COLO668 (cell line): ENCODE measurements around the gene FAM131B.
"Not testable (repeated sequence)": the region's sequence is repeated elsewhere in the genome, so short reads cannot be mapped to it uniquely, and the experiment has no call there.

Experiments
- DNase-seq: peaks from one replicate; lab custom pipeline; 2025; ENCODE audit not compliant: unreplicated experiment; lab: John Stamatoyannopoulos, UW

FAM131B gene

DNA sequence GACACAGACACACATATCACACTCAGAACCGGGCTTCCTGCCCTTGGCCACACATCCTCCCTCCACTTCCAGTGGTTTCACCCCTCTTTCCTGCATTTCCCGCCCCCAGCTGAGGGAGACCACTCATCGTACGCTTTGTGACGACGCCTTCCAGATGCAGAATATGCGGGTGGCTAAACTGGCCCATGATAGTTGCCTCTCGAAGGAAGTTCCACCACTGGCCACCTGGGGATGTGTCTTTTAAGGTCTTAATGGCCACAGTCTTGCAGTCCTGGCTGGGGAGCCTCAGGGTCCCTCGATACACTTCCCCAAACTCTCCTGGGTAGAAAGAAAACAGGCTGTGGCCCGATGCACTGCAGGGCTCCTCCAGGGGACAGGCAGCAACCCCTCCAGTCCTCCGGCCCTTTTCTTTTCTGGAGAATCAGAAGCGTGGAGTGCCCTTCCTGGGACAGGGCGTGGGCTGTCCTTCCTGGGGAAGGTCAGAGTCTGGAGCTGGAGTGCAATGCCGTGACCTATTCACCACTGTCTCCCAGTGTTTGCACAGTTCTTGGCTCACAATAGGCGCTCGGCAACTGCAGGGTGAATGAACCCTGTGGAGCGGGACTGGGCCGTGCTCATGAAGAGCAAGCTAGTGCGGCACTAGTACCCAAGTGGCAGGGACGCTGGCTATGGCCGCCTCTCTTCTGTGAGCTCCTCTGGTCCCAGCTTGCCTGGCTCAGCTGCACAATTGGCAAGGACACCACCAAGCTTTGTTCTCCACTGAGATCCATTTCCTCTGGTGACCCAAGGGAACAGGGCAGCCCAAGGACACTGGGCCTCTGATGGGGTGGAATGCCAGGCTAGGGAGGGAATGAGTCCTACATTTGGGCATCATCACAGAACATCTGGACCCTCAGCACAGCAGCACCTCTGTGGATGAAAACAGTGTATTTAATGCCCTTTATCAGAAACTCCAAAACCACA, 33.0 kb upstream of the FAM131B start:
- no peak for DNase-seq

DNA sequence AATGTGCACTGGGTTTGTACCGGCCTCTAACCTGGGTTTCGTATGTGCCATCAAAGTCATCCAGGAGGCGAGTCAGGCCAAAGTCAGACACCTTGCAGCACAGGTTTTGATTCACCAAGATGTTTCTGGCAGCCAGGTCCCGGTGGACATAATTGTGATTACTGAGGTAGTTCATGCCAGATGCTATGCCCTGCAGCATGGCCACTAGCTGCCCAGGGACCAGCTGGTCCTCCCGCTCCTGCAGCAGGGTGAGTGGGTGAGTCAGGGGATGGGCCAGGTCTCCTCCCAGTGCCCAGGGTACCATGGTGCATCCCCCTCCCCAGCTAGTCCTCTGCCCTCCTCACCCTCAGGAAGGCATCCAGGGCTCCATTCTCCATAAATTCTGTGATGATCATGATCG, 32.3 kb upstream of the FAM131B start:
- DNase-seq = no peak

DNA sequence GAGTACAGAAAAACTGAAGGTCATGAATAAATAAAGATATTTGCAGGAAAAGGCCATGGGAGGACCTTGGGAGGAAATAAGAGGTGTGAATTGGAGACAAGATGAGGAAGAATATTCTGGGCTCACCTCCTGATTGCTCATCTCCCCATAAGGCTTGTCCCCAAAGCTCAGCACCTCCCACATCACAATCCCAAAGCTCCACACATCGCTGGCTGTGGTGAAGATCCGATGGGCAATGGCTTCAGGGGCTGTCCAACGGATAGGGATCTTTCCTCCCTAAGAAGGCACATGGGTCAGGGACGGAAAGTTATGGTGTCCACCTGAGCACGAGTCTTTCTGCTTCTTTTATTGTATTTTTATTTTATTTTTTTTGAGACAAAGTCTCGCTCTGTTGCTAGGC, 31.6 kb upstream of the FAM131B start:
- DNase-seq = no peak

DNA sequence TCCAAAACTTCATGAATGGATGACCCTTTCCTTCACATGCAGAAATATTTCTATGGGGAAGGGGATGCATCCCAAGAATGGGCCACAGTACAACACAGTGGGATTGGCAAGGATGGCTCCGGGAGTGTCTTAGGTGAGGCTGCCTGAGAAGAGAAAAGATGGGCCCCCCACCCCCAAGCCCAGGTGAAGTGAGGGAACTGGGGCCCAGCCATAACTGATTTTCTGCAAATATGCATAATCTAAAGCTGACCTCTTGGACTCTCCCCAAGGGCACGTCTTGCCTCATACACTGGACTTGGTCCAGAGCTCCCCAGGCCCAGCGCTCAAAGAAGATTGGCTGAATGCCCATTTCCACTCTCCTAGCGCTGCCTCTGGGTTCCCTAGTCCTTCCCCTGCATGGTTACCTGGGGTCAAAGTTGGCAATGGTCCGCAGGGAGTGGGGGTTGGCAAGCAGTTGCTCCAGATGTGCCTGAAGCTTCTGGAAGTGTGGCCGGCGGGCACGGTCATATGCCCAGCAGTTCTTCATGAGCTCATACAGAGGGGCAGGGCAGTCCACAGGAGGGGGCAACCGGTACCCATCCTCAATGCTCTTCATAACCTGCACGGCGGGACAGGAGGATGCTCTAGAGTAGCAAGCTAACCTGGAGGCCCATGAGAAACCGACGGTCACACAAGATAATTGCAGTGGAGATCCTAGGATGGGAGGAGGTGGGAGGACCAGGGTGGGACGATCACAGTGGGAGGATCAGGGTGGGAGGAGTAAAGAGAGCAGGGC, 30.9 kb upstream of the FAM131B start:
- DNase-seq = no peak

DNA sequence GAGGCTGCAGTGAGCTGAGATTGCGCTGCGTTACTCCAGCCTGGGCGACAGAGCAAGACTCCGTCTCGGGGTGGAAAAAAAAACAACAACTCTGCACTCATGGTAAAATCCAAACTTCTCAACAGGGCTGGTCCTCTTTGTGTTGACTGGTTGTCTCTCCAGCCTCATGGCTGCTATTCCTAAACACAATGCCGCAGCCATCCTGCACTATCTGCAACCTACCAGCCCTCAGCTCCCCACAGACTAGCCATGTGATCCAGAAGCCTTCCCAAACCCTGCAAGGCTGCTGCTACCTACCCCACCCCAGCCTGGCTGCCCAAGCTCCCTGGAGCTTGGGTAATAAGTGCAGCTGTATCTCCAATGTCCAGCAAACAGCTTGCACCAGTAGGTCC, 30.4 kb upstream of the FAM131B start:
- no peak for DNase-seq

DNA sequence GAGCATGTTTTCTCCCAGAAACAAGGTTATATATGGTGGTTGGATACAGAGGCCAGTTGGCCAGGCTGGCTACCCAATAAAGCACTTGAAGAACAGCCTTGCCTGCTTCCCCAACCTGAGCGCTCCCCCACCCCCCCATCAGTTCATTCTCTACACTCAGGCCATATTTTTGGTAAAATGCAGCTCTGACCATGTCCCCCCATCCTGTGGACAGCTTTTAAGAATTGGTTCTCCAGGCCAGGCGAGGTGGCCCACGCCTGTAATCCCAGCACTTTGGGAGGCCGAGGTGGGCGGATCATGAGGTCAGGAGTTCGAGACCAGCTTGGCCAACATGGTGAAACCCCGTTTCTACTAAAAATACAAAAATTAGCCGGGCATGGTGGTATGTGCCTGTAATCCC, 29.9 kb upstream of the FAM131B start:
- not testable (repeated sequence) for DNase-seq

DNA sequence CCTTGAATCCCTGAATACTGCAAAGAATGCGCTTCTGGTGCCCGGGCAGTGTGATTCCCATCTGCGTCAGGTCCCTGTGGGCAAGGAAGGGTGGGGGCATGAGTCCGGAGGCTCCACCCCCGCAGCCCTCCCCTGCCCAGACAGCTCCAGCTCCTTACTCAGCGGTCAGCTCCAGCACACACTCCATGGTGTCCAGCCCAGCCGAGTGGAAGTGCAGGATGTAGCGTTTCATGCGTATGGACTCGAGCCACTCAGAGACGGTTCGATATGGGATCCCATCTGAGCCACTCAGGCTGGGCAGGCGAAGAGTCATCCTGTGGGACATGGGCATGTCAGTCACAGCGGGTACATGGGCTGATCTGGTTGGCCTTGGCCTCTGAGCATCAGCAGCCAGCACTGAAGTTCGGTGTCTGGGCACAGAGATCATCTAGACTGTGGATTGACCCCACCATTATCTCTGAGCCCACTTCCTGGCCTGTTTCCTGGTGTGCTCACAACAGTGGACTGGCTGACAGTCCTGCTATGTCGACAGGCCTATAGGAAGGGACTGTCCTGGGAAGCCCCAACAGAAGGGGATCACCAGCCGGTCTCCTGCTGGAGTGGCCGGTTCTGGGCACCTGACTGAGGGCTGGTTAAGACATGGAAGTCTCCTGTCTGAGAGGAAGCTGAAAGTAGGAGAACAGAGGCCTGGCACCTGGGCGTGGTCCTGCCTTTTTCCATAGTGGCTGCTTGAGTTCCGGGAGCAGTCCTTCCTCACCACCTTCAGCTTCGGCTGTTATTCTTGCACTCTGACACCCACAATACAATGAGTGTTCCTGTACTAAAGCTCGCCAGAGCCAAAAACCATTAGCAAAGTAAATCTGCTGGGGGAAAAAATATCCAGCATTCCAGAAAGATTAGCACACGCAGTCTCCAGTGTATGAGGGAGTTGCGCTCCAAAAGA, 29.2 kb upstream of the FAM131B start:
- DNase-seq = no peak

DNA sequence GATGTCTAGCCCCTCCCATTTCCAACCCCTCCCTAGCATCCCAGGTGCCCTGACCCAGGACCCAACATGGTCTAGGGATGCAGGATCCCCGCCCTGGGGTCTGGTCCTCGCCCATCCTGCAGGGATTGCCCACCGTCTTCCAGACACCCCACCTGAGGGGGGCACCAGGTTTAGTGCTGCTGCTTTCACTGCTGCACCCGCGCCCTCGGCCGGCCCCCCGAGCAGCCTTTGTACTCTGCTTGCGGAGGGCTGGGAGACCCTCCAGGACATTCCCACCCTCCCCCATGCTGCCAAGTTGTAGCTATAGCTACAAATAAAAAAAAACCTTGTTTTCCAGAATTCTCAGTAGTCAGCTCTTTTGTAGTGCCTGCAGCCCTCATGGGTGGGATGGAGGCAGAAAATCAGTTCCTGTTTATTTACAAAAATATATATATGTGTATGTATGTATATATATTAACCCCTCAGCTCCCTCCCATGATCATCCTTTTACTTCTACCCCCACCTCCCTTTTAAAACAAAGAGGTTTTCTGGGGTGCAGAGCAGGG, 28.3 kb upstream of the FAM131B start:
- DNase-seq = no peak

DNA sequence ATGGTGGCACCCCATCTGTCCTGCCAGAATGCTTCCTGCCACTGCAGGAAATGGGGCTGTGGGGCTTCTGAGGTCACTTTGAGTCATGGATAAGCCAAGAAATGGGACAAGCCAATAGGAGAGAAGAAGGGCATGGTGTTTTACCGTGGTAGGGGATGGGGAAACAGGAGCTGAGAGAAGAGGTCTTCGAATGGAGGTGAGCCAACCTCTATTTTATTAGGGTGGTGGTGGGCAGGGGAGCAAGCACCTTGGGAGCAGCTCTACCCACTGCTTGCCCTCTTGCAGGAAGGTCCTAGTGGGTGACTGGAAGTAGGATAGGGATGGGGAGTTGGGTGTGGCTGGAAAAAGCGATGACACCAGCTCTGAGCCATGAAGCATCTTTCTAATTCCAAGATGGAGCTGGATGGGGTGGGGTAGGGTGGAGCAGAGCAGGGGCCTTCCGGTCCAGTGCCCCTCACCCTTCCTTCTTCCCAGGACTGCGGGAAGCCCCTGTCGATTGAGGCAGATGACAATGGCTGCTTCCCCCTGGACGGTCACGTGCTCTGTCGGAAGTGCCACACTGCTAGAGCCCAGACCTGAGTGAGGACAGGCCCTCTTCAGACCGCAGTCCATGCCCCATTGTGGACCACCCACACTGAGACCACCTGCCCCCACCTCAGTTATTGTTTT, 27.7 kb upstream of the FAM131B start:
- DNase-seq = no peak

DNA sequence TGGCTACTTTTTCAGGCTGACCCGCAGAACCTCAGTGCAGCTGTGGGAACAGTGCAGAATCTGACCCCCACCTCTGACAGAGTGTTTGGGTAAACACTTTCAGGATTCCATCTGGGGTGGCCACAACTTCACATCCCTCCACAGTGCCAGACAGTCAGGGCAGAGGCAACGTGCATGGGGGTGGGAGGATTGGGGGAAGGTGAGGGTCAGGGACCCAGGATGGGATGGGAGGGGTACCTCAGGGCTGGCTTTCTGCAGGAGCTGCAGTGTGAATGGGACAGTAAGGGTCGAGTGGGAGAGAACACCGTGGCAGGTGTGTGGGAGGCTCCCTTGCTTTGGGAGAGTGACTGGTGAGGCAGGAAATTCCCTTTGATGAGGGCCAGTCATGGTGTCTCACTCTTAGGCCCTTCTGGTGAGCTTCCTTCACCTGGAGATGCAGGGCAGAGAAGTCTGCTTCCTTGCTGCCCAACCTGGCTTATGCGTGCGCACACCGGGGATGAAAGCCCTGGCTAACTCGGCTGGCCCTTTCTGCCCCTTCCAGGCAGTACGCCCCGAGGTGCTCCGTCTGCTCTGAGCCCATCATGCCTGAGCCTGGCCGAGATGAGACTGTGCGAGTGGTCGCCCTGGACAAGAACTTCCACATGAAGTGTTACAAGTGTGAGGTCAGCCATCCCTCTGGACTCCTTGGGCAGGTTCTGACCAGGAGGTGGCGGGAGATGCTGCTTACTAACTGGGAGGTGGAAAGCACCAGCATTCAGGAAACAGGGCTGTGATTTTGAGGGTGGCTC, 27.0 kb upstream of the FAM131B start:
- no peak for DNase-seq

DNA sequence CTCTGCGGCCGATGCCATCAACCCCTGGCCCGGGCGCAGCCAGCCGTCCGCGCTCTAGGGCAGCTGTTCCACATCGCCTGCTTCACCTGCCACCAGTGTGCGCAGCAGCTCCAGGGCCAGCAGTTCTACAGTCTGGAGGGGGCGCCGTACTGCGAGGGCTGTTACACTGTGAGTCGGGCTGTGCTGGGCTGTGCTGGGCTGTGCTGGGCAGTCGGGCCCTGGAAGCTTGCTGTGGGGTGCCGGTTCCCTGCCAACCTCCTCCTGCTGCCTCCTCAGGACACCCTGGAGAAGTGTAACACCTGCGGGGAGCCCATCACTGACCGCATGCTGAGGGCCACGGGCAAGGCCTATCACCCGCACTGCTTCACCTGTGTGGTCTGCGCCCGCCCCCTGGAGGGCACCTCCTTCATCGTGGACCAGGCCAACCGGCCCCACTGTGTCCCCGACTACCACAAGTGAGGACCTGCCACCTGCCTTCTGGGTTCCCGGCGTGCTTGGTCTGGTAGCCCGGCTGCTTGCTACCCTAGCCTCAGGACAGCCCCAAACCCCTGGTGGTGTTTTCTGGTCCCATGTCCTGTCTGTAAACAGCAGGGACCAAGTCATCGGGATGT, 26.1 kb upstream of the FAM131B start:
- DNase-seq = no peak

DNA sequence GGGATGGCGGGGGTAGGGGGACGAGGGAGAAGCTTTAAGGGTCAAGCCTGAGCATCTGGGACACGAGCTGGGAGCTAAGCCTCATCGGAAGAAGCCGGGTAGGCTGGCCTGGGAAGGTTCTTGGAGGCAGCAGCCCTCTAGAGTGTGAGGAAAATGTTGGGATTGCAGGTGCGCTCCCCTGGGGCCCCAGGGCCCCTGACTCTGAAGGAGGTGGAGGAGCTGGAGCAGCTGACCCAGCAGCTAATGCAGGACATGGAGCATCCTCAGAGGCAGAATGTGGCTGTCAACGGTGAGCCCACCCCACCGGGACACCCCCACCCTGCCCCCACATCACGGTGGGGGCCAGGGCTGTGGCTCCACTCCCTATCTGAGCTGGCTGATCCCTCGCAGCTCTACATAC, 25.5 kb upstream of the FAM131B start:
- no peak for DNase-seq

DNA sequence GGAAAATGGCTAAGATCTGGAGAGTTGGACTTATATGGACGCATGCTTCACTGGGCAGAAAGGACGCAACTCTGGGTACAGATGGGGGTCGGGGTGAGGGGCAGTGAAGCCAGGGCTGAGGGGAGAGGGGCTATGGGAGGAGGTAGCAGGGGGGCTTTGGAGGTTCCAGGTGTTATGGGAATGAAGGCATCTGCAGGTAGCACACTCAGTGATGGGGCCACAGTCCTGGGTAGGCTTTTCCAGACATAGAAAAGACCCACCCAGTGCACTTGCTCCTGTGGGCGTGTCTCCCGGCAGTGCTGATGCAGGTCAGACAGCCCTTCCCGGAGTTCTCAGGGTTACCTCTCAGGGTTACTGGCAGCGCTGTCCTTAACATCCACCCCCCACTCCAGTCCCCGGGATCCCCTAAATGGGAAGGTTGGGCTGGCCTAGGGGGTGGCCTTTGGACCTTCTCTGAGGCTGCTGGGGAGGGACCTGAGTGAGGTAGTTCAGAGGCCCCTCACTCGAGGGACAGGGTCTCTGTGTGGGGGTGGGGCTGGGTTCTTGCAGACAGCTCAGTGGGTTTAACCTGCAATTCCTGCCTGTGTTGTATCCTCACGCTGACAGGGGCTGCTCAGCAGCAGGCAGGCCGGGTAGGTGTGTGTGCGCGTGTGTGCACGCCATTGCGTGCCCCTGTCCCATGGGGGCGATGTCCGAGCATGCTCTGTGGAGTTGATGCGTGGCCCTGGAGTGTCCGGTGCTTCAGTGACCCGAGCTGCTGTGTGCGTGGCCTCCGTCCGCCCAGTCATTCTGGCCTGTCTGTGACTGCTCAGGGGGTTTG, 24.9 kb upstream of the FAM131B start:
- no peak for DNase-seq

DNA sequence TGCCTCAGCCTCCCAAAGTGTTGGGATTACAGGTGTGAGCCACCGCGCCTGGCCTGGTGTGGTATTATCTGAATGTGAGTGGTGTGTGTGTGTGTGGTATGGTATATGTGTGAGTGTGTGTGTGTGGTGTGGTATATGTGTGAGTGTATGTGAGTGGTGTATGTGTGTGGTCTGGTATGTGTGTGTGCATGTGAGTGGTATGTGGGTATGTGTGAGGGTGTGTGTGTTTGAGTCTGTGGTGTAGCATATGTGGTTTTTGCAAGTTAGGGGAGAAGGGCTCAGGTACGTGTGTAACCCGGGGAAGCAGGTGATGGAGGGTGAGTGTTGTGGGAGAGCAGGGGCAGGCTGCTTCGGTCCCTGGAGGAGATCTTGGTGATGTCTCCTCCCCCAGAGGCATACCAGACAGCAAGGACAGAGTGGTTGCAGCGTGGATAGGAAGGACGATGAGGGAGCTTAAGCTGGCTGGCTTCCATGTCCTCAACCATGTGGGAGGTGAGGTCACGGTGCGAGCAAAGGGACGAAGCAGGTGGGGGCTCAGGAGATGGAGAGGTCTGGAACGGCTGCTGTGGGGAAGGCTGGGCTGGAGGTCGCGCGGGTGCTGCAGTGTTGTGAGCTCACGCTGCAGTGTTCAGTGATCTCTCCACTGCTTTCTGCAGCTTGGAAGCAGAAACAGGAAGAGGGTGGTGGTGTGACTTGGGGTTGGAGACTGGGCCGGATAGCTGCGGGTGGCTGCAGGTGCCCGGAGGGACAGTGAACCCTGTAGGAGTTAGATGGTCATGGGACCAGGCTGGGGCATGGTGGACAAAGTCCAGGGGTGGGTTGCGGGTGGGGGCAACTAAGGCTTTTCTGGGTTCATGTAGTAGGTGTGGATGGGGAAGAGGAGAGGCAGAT, 23.6 kb upstream of the FAM131B start:
- no peak for DNase-seq

DNA sequence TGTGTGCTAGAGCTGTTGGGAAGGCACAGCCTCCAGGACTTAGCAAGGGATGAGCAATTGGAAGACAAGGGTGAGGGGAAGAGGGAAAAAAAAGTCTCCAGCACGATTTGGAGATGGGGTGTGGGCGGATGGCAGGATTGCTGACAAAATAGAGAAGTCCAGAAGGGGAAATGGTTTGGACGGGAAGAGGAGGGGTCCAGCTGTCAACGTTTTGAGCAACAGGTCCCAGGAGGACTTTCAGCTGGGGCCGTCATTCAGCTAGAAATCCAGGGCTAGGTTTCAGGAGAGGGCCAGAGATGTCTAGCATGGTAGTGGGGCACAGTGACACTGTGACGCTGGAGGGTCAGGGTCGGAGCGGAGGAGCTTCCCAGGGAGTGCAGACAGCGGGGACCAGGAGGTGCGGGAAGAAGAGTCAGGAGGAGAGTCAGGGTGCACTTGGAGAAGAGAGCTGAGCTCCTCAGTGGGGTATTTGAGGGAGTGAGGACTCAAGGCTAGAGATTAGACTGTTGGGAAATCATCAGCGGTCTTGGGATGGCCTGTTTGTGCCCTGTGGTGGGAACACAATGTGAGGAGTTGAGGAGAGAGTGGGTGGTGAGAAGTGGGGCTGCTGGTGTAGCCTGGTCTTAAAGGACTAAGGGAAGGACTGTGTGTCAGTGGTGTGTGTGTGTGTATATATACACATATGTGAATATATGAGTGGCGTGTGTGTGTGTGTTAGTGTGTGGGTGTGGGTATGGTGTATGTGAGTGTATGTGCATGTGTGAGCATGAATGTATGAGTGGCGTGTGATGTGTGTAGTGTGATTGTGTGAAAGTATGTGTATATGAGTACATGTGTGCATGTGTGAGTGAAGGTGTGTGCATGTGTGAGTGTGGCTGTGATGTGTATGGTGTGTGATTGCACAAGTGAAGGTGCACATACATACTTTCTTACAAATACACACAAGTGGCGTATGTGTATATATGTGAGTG, 22.4 kb upstream of the FAM131B start:
- no peak for DNase-seq

DNA sequence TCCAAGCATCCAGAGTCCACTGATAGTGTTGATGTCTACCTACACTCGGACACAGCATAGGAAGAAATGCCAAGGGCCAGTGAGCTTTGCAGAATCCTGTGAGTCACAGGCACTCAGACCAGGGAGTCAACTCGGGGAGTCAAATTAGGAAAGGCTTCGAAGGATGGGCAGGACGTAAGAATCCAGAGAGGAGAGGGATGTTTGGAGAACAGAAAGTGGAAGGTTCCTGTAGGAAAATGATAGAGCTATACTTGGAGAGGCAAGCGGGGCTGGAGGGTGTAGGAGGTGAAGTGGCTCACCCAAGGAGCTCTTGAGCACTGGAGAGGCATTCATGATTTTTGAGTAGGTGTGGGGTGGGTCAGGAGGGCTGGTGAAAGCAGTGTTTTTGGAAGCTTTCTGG, 21.6 kb upstream of the FAM131B start:
- DNase-seq = no peak
